H4 (cell line): ENCODE data around the gene EVI5. TPM values are rescaled to one million over a fixed set of nuclear protein-coding genes. Genes with fewer than 3 reads are reported as not detected.
"Not testable (repeated sequence)": the region's sequence is repeated elsewhere in the genome, so short reads cannot be mapped to it uniquely, and the experiment has no call there.

ENCODE experiments used
- DNase-seq: peaks from one replicate; pipeline ENCODE4 v3.0.0-alpha.2; 2015; ENCODE audit warnings: low spot score
- total RNA-seq: library from RNA; depleted of rRNA; stranded (reverse); fragments of >200 nt; shearing (Covaris generic); gene quantifications from 2 replicates; pipeline ENCODE4 v1.2.3, GENCODE V29; 2014

The EVI5 gene
- total RNA-seq, 1 experiment from 2014 or later: 3.9 TPM

GRCh38 chr1:92577261-92577895 is 207.5 kb downstream of the EVI5 start:
- DNase-seq: no peak

GRCh38 chr1:92575123-92575522 is 209.8 kb downstream of the EVI5 start:
- no peak for DNase-seq

GRCh38 chr1:92572520-92572919 is 212.4 kb downstream of the EVI5 start:
- DNase-seq: no peak

- no peak for DNase-seq
These were observed 213.3 kb downstream of the EVI5 start for GRCh38 chr1:92571578-92571977.

- no peak for DNase-seq
These were observed 217.6 kb downstream of the EVI5 start for GRCh38 chr1:92567211-92567868.

- no peak for DNase-seq
These were observed 221.3 kb downstream of the EVI5 start for GRCh38 chr1:92563457-92564216.

GRCh38 chr1:92556350-92556749 is 228.6 kb downstream of the EVI5 start:
- DNase-seq: no peak

GRCh38 chr1:92554216-92554615 is 230.7 kb downstream of the EVI5 start:
- no peak for DNase-seq

GRCh38 chr1:92551916-92552315 is 233.0 kb downstream of the EVI5 start:
- no peak for DNase-seq

- DNase-seq: no peak
These were observed 240.1 kb downstream of the EVI5 start for GRCh38 chr1:92544756-92545165.

GRCh38 chr1:92543131-92544055 is 241.5 kb downstream of the EVI5 start:
- no peak for DNase-seq

GRCh38 chr1:92538413-92539061 is 246.4 kb downstream of the EVI5 start:
- DNase-seq: no peak

- DNase-seq: no peak
These were observed 246.9 kb downstream of the EVI5 start for GRCh38 chr1:92538048-92538412.

GRCh38 chr1:92536980-92537884 is 247.7 kb downstream of the EVI5 start:
- DNase-seq: no peak

GRCh38 chr1:92536211-92536979 is 248.5 kb downstream of the EVI5 start:
- no peak for DNase-seq

- not testable (repeated sequence) for DNase-seq
These were observed 252.5 kb downstream of the EVI5 start for GRCh38 chr1:92532371-92532770.

GRCh38 chr1:92531939-92532338 is 253.0 kb downstream of the EVI5 start:
- DNase-seq: not testable (repeated sequence)

- no peak for DNase-seq
These were observed 257.2 kb downstream of the EVI5 start for GRCh38 chr1:92527670-92528069.

GRCh38 chr1:92524944-92525590 is 259.8 kb downstream of the EVI5 start:
- not testable (repeated sequence) for DNase-seq
